Glomerular visceral epithelial cell (primary cell): ENCODE results near the gene TRNAU1AP.
"Not testable (repeated sequence)": the region's sequence is repeated elsewhere in the genome, so short reads cannot be mapped to it uniquely, and the experiment has no call there.

Source experiments
- DNase-seq: peaks from one replicate; pipeline ENCODE4 v3.0.0-alpha.2; 2016; ENCODE audit errors: extremely low spot score

The TRNAU1AP gene

DNA sequence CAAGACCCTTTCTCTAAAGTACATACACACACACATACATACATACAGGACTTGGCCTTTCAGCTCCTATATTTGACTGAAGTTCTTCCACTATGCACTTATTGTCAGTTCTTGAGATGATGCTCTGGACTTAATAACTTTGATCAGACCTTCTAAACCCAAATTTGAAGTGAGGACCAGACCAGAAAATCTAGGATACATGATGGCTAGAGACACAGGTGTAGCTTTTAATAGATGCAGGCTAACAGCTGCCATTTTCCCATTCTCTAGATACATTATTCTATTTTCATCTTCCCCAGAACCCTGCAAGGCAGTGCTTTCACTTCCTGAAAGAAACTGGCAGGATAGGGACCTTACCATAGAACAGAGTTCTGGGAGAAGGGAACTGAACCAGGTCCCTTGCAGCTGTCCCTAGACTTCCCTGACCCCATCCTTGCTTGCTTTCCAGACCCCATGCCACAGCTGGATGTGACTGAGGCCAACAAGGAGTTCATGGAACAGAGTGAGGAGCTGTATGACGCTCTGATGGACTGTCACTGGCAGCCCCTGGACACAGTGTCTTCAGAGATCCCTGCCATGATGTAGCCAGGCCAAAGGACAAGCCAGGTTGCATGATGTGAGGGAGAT lies 24.3 kb downstream of the TRNAU1AP start:
- DNase-seq: no peak

GRCh38 chr1:28577738-28578536 lies 25.1 kb downstream of the TRNAU1AP start:
- no peak for DNase-seq

DNA sequence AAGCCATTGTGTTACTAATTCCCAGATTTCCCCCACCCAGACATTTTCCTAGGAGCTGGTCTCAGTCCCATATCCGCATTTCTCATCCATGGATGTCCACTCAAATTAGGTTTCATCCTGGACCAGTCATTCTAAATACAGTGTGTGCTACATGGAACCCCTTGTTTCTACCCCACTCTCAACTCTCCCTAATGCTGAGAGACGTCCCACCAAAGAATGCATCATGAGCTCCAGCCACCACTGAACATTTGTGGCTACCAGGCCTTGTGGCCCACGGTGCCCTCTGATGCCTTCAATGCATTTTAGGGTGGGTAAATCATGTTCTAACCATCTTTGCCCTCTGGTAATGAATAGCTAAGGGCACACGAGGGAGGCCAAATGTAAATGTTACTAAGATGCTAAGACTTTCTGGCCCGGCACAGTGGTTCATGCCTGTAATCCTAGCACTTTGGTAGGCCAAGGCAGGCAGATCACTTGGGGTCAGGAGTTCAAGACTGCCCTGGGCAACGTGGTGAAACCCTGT lies 25.9 kb downstream of the TRNAU1AP start:
- no peak for DNase-seq

- DNase-seq: no peak
Measured at GRCh38 chr1:28579401-28579800, 26.5 kb downstream of the TRNAU1AP start.

DNA sequence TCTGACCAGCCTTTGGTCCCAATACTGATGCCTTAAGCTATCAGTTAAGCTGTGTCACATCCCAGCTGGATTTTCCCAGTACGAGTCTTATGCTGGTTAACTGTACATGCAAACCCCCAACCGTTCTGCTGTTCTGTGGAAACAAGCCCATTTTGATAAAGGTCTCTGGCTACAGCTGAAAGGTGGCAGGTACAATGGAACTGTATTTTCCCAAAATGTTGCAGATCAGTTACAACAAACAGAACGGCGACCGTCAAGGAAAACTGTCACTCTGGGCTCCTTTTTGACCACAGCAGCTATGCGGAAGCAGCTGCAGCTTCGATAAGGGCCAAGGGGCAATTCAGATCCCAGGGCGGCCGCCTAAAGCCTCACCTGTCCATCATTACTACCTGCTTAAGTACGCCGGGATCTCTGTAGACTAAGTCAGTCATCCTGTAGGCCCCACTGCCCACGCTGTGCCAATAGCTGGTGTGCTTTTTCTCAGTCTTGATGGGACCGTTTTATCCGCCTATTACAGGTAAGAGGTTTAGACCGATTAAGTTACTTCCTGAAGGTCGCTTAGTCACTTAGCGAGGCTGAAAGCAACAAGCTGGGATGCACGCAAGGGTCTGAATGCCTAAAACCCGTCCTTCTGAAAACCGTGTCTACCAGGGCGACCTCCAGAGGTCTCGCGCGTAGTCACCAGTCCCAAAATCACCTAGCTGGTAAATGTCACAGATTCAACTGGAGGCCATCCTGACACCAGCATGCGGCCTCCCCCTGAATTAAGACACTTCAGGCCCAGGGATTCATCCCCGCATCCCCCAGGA lies 28.0 kb downstream of the TRNAU1AP start:
- peak; percentile 50 for DNase-seq

DNA sequence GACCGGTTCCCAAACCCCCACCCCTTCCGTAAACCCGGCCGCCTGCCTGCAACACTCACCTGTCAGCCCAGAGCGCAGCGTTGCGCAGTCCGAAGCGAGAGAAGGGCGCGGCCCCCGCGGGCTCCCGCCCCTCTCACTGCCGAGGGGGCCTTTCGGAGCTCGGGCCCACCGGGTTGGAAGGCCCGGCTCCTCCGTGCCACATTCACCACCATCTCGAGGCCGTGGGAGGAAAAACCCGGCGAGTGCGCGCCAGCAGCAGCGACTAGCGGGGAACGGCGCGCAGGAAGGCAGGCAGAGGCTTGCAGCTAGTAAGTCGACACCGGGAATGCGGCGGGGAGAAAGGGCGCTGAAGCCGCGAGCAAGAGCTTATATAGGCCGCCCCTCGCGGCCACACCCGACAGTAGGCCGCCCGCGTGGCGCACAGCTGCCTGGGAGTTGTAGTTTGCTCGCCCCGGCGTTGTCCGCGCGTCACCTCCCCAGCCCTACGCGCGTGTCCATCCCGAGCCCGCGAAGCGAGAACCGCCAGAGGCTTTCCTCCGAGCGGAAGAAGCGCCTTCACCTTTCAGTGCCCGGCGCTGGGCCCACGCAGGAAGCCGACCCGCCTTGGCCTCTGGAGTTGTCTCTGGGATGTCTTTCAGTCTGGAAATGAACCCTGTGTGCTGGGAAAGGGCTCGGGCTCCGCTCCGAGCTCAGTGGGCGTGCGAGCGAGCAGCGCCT lies 28.8 kb downstream of the TRNAU1AP start:
- DNase-seq: peak; percentile 98

DNA sequence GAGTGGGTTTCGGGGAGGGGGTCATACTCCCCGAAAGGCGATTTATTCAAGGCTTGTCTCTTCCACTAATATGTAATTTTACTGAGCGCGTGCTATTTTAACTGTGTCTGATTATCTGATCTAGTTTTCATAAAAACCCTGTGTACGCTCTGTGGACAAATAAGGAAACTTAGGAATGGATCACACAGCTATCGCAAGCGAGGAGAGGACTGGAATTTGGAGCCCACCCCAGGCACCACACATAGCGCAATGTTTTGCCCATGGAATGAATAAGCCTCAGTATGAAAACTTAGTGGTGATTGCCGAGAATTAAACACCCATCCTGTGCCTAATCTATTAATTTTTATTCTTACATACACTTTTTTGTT lies 29.3 kb downstream of the TRNAU1AP start:
- no peak for DNase-seq

GRCh38 chr1:28586585-28587391 lies 33.9 kb downstream of the TRNAU1AP start:
- DNase-seq: peak; percentile 55

GRCh38 chr1:28591708-28592320 lies 38.9 kb downstream of the TRNAU1AP start, which contains the start of gene RAB42:
RAB42 (plus strand) TSS chr1:28592265; CDS start chr1:28592512, 247 bp downstream.
- no peak for DNase-seq

DNA sequence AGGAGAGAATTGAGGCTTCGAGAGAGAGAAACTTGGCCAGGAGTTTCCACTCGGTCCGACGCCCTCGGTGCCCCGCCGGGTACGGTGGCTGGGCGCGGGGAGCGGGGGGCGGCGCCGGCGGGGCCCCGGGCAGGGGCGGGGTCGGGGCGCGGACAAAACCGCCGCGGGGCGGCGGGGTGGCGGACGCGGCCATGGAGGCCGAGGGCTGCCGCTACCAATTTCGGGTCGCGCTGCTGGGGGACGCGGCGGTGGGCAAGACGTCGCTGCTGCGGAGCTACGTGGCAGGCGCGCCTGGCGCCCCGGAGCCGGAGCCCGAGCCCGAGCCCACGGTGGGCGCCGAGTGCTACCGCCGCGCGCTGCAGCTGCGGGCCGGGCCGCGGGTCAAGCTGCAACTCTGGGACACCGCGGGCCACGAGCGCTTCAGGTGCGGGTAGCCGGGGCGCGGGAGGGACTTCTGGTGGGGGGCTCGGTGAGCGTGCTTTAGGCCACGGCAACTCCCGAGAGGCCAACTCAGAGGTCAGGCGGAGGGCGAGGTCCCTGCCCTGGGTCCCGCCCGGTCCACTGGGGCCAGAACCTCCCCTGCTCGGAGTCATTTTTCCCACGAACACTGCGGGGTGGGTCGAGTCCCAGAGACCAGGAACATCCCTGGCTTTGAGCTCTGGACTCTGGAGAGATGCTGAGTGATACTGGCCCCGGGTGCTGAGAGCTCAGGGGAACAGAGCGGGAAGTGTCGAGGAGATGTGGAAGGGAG lies 39.6 kb downstream of the TRNAU1AP start:
- no peak for DNase-seq

GRCh38 chr1:28593988-28594356 lies 41.1 kb downstream of the TRNAU1AP start:
- DNase-seq: not testable (repeated sequence)

DNA sequence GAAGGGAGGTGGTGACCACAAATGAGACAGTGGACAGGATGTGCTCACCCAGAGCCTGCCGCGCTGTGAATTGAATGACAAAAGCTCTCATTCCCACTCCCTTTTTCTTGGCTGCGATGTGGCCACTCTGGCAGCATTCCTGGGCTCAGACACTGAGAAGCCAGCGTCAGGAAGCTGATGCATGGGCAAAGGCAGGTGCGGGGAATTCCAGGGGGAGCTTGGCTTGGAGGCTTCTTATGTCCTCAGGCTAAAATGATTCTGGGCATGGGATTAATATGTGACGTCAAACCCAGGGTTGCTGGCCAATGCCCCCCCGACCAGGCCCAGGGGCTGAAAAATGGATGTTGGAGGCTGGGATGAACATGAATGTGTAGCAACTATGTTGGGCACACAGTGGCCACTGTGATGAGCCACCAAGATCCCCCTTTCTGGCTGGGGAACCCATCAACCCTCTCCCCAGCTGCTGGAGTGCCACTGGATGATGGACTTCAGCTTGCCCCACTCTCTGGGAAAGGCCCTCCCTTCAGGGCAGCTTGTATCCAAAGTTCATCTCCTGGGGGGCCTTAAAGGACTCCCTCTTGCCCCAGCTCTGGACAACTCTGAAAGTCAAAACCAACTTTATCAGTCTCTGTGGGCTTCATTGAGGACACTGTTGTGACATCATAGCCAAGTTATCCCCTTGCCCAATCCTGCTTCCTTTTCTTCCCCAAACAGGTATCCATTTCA lies 42.0 kb downstream of the TRNAU1AP start:
- DNase-seq: peak; percentile 90

DNA sequence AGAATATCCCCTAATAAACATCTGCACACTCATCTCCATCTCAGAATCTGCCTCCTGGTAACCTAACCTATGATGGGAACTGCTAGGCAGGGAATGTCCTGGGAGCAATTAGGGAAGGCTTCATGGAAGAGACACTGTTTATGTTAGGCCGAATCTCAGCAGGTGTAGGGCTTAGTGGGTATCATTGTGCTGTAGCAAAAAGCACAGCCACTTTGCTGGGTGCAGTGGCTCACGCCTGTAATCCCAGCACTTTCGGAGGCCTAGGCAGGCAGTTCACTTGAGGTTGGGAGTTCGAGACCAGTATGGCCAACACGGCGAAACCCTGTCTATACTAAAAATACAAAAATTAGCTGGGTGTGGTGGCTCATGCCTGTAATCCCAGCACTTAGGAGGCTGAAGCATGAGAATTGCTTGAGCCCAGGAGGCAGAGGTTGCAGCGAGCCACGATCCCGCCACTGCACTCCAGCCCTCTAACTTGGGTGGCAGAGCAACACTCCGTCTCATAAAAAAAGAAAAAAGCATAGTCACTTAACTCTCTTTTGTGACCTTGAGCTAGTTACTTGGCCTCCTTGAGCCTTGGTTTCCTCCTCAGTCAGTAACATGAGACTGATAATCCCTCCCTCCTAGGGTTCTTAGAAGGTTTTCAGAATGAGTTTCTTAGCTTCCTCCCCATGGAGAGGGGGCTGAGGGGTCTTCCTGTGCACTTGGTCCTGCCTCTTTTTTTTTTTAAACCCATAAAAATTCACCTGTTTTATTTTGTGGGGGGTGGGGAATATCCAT lies 42.7 kb downstream of the TRNAU1AP start:
- no peak for DNase-seq

DNA sequence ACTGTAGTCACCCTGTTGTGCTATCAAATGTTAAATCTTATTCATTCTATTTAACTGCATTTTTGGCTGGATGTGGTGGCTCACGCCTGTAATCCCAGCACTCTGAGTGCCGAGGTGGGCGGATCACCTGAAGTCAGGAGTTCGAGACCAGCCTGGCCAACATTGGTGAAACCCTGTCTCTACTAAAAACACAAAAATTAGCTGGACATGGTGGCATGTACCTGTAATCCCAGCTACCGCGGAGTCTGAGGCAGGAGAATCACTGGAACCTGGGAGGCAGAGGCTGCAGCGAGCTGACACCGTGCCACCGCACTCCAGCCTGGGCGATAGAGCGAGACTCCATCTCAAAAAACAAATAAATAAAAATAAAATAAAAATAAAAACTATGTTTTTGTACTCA lies 43.4 kb downstream of the TRNAU1AP start:
- DNase-seq: not testable (repeated sequence)

DNA sequence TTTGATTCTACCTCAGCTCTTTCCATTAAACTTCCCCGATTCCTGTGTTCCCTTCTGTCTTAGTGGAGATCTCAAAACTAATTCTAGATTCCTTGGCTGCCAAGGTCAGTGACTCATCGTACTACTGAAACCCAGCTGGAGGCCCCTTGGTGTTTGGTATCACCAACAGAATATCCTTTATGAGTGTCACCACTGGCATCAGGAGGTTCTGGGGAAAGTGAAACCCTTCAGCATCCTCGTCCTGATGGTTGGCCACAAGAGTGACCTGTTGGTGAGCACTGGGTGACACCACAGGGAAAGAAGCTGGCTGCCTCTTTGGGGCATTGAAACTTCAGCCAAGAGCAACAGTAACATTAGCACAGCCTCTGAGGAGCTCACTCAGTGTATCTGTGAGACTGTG lies 48.8 kb downstream of the TRNAU1AP start:
- peak; percentile 90 for DNase-seq

DNA sequence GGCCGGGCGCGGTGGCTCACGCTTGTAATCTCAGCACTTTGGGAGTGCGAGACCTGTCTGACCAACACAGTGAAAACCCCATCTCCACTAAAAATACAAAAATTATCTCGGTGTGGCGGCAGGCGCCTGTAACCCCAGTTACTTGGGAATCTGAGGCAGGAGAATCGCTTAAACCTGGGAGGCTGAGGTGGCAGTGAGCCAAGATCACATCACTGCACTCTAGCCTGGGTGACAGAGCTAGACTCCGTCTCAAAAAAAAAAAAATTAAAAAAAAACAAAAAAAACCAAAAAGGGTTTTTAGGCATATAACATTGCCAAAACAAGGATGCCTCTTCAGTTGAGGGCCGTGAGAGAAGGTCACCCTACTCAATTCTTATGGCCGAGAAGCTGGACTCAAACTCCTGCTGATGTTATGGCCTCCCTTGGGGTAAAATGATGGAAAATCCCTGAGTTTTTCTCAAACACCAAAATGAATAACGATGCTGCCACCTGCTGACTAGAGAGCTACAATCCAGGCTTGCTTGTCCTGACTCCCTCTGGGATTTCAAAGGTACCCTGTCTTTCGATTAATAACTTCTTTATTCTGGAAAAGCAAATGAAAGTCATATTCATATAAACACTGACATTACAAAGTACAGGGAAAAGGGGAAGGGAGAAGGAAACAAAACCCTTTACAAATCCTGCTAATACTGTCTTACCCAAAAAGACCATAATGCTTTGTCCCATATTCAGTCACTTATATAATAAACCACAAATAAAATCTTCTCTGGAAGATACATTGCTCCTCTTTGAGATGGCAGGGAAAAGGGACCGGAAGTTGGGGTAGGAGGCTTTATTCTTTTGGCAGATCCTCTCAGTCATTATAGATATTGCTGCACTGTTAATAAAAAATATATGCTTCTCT lies 49.9 kb downstream of the TRNAU1AP start:
- peak; percentile 77 for DNase-seq

DNA sequence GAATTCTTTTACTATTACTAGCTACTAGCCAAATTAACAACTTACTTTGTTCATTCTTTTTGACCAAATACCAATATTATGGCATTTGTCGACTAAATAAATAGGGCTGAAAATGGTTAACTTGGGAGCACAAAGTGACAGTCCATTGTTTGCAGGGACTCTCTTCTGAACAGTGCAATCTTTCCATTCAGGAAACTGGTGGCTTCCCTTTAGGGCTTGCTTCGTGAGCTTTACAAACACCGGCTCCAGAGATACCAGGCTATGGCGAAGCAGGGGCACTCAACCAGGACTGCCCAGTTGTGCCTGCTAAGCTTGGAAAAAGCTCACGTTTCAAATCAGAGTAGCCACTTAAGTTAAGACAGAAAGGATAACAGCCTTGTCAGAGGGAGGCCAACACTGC lies 51.5 kb downstream of the TRNAU1AP start:
- no peak for DNase-seq
